Transverse colon (tissue), 4 donors: Measurements from ENCODE around the gene KIAA1328. TPM values are rescaled to one million over a fixed set of nuclear protein-coding genes. Genes with fewer than 3 reads are reported as not detected.

ENCODE experiments used
- DNase-seq: peaks from one replicate; pipeline ENCODE4 v3.0.0-alpha.2; 2019
- H3K27ac ChIP-seq, 4 donors: fragments of 200-600 bp; sonication (generic); 2 replicates each; pipeline ENCODE4 v1.5.1; 2016 to 2018; ENCODE audit warnings: inconsistent platforms in 4 of 4
- H3K27me3 ChIP-seq: fragments of 200-600 bp; sonication (generic); 2 replicates; pipeline ENCODE4 v1.5.1; 2017; ENCODE audit warnings: inconsistent platforms
- H3K36me3 ChIP-seq, 4 donors: fragments of 200-600 bp; sonication (generic); 2 replicates each; pipeline ENCODE4 v1.5.1; 2017 to 2019; ENCODE audit warnings: inconsistent platforms in 4 of 4
- H3K4me1 ChIP-seq, 4 donors: fragments of 200-600 bp; sonication (generic); 2 replicates each; pipeline ENCODE4 v1.5.1; 2017 to 2020; ENCODE audit warnings: inconsistent platforms in 4 of 4
- H3K4me3 ChIP-seq, 4 donors: fragments of 200-600 bp; sonication (generic); 1 replicate in 1 of 4; 2 replicates in 3 of 4; pipeline versions ENCODE4 v1.5.1 to v1.6.1; 2017 to 2019; ENCODE audit warnings: inconsistent platforms in 4 of 4
- H3K9me3 ChIP-seq, 2 donors: fragments of 200-600 bp; sonication (generic); 2 replicates each; pipeline ENCODE4 v1.5.1; 2017 to 2019; ENCODE audit warnings: inconsistent platforms in 2 of 2
- EP300 ChIP-seq: sonication (generic); formaldehyde crosslinking; IDR thresholded peaks from one replicate; pipeline ENCODE4 v1.6.1; 2017; ENCODE audit warnings: antibody characterized with exemption, low read depth
- POLR2A ChIP-seq: fragments of 450-650 bp; IDR thresholded peaks from one replicate; pipeline ENCODE4 v1.6.1; 2016; ENCODE audit warnings: antibody characterized with exemption, mild to moderate bottlenecking, moderate library complexity
- POLR2AphosphoS5 ChIP-seq, 3 donors: sonication (generic); formaldehyde crosslinking; IDR thresholded peaks; one replicate each; pipeline ENCODE4 v1.6.1; 2016; ENCODE audit warnings: antibody characterized with exemption in 3 of 3
- WGBS, 2 donors: methylation state at CpG; one replicate each; pipeline ENCODE4 v1.1.5; 2018; ENCODE audit warnings: low coverage in 1 of 2; 5-methylcytosine and 5-hydroxymethylcytosine counted together
- in situ Hi-C, 4 donors: fragments of 200-750 bp; cut with MboI; loops; one replicate each; pipeline versions ENCODE4 v1.15.0 to v1.15.1; 2017; ENCODE audit warnings: low sequenced_read_pairs in 3 of 4, low pct_ligation_motif_present in 1 of 4, low pct_unique_long_range_greater_than_20kb in 1 of 4
- intact Hi-C: fragments of 100-400 bp; cut with DNase I; formaldehyde crosslinking; loops from one replicate; pipeline ENCODE4 v1.15.1; 2023; ENCODE audit warnings: low total_unique reads
- total RNA-seq, 4 donors: library from RNA; depleted of rRNA; stranded (reverse); fragments of >200 nt; gene quantifications; one replicate each; pipeline ENCODE4 v1.1.0, GENCODE V29; 2016
- TF ChIP-seq, protein P1 (sequence below), 5 experiments: fragments of 200-600 bp in 3 of 5; fragments of 450-650 bp in 2 of 5; sonication (generic) in 3 of 5; IDR thresholded peaks; 1 replicate in 2 of 5; 2 replicates in 3 of 5; pipeline ENCODE4 v1.5.1; 2016 to 2017; ENCODE audit warnings: antibody characterized with exemption in 5 of 5, inconsistent platforms in 3 of 5, mild to moderate bottlenecking in 2 of 5, moderate library complexity in 1 of 5

The KIAA1328 gene
- total RNA-seq, 4 donors from 2014 or later = 3.6 to 14.3 (median 11.3) TPM

DNA sequence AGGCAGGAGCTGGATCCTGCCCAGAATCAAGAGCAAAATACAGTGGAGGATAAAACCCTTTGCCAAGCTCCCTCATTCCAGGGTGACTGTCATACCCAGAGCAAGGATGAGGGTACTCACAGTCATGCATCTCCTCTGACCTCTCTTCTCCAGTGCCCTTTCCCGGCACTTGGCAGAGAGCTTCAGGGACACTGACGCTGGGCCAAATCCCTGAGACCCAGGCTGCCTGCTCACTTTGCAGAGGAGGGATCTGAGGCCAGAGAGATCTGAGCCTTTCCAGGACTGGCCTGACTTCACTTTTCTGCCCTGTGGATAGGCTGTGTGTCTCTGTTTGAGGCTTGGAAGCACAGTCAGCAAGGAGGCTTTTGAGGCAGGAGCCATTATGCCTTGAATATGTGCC lies 406.7 kb downstream of the KIAA1328 start:
- H3K9me3 ChIP-seq = no peaks in the 10 kb centered on the region
- 90% methylated on average over 2 of the region's 2 CpGs; no CpG with 5 or more reads in 1 of the 2 donors for WGBS, 2 donors
- no peaks in the 10 kb centered on the region for H3K27me3 ChIP-seq
- TF ChIP-seq, protein P1, sequence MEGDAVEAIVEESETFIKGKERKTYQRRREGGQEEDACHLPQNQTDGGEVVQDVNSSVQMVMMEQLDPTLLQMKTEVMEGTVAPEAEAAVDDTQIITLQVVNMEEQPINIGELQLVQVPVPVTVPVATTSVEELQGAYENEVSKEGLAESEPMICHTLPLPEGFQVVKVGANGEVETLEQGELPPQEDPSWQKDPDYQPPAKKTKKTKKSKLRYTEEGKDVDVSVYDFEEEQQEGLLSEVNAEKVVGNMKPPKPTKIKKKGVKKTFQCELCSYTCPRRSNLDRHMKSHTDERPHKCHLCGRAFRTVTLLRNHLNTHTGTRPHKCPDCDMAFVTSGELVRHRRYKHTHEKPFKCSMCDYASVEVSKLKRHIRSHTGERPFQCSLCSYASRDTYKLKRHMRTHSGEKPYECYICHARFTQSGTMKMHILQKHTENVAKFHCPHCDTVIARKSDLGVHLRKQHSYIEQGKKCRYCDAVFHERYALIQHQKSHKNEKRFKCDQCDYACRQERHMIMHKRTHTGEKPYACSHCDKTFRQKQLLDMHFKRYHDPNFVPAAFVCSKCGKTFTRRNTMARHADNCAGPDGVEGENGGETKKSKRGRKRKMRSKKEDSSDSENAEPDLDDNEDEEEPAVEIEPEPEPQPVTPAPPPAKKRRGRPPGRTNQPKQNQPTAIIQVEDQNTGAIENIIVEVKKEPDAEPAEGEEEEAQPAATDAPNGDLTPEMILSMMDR (IDR thresholded peaks at IDR 0.05) = no peak
- TF ChIP-seq POLR2AphosphoS5 (IDR thresholded peaks at IDR 0.05) (no peak), POLR2A (no peak), EP300 (no peak)
- DNase-seq = no peak
- no peak overlapping the region for H3K4me3 ChIP-seq
- H3K4me1 ChIP-seq = no peaks in the 10 kb centered on the region
- in situ Hi-C loops (loop anchor here in 1 of 4 donors (25.0 kb wide), 1 partner anchor 127 kb away; no protein-coding TSS in a partner anchor), intact Hi-C loops (no loop called here)
- no peaks in the 10 kb centered on the region for H3K36me3 ChIP-seq
- H3K27ac ChIP-seq = no peak overlapping the region

DNA sequence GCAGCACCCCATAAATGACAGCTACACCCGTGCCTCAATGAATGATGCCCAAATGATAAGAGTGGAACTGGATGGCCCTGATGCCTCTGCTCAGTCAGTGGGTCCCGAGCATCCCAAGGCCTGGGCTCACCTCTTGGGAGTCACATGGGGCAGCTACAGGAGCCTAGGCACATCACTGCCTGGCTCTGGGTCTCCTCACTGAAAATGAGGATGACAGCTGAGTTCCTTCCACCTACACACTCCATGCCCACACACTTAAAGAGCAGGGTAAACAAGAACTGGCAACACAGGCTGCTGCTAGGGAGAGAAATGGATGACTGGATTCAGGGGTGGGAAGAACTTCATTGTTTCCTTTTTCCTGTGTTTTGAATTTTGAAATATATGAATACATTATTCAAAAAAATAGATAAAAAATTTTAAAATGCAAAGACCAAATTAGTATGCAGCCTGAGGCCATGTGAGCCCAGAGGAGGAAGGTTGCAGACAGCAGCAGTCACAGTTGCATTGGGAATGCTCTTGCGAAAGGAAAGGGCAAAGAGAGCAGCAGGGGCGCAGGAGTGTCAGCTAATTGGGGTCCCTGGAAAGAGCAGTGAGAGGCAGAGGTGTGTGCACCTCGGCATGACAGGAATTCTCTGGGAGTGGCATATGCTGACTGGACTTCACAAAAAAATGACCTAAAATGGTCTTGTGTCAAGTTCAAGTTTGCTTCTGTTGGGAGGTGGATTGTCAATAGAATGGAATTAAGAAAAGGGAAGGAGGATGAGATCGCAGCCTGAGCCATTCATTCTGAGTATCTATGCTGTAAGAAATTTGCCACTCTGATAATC lies 409.6 kb downstream of the KIAA1328 start:
- TF ChIP-seq EP300 (no peak), POLR2AphosphoS5 (IDR thresholded peaks at IDR 0.05) (no peak), POLR2A (no peak)
- TF ChIP-seq, protein P1 (IDR thresholded peaks at IDR 0.05) = no peak
- no peak overlapping the region for H3K27ac ChIP-seq
- H3K27me3 ChIP-seq = peaks cover 15% of the 10 kb centered on the region
- no peak for DNase-seq
- intact Hi-C loops = loop anchor here (1.0 kb wide), 1 partner anchor 16 kb away; no protein-coding TSS in a partner anchor
- H3K4me1 ChIP-seq = no peaks in the 10 kb centered on the region
- 75 to 92% methylated on average over 4 to 6 of the region's 6 CpGs for WGBS, 2 donors
- no peak overlapping the region for H3K4me3 ChIP-seq
- H3K36me3 ChIP-seq = no peaks in the 10 kb centered on the region
- H3K9me3 ChIP-seq = no peaks in the 10 kb centered on the region
- in situ Hi-C loops = loop anchor here in 1 of 4 donors (25.0 kb wide), 1 partner anchor 124 kb away; no protein-coding TSS in a partner anchor

DNA sequence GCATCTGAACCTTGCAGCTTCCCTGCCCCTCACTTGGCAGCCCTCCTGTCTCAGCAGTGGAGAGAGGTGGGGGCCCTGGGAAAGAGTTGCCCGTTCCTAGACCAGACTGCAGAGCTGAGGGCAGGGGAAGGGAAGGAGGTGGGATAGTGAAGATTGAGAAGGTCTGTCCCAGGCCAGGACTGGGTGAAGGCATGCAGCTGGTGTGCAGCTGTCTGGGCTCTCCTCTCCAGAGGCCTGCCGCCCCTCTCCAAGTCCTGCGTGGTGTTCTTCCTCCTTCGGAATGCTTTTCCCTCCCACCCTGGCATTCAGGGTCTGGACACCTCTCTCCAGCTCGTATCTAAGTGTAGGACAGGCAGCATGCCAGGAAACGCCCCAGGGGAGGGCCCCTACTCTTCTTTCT lies 413.2 kb downstream of the KIAA1328 start:
- in situ Hi-C loops = loop anchor here in 1 of 4 donors (25.0 kb wide), 1 partner anchor 120 kb away; no protein-coding TSS in a partner anchor
- Histone ChIP-seq H3K36me3 (no peaks in the 10 kb centered on the region), H3K4me1 (peaks cover 0 to 4% (median 0%) of the 10 kb centered on the region in 4 donors), H3K9me3 (no peaks in the 10 kb centered on the region), H3K27me3 (peaks cover 41% of the 10 kb centered on the region), H3K4me3 (no peak overlapping the region), H3K27ac (no peak overlapping the region)
- 20 to 61% methylated on average over 1 to 6 of the region's 6 CpGs for WGBS, 2 donors
- intact Hi-C loops = no loop called here
- DNase-seq = no peak
- TF ChIP-seq, protein P1 (IDR thresholded peaks at IDR 0.05) = no peak
- TF ChIP-seq POLR2A (no peak), POLR2AphosphoS5 (IDR thresholded peaks at IDR 0.05) (no peak), EP300 (no peak)

DNA sequence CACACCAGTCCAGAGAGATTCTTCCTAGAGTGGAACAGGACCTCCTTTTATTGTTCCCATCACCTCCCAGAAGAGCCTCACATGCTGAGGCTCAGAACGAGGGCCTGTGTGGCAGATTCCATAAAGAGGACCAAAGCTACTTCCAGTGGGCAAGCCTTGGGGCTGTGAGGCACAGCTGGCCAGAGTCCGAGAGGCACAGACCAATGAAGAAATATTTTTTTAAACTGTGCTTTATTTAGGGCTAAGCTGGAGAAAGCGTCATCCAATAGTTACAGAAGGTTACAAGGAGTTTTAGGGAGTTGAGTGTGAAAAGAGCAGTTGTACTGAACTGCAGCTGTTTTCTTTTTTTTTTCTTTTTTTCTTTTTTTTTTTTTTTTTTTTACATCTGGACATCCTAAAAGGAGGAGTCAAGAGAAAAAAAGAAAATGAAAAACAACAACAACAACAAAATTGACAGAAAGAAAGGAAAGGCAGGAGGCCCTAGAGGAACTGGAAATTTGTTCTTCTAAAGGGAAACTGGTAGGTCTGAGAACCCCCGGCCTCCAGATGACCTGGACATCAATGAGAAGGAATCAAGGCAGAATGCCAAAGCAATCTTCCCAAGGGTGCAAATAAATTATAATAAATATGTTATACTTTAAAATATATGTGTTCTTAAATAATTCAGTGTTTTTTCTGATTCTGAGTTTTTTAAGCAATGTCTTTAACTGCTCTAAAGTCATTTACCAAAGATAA lies 414.1 kb downstream of the KIAA1328 start:
- no peak overlapping the region for H3K4me3 ChIP-seq
- H3K4me1 ChIP-seq = peaks cover 0 to 4% (median 0%) of the 10 kb centered on the region in 4 donors
- no peaks in the 10 kb centered on the region for H3K9me3 ChIP-seq
- H3K27me3 ChIP-seq = peaks cover 41% of the 10 kb centered on the region
- DNase-seq = no peak
- in situ Hi-C loops (loop anchor here in 1 of 4 donors (25.0 kb wide), 1 partner anchor 119 kb away; no protein-coding TSS in a partner anchor), intact Hi-C loops (no loop called here)
- no peak overlapping the region for H3K27ac ChIP-seq
- H3K36me3 ChIP-seq = no peaks in the 10 kb centered on the region
- no peak for TF ChIP-seq POLR2AphosphoS5 (IDR thresholded peaks at IDR 0.05)
- no peak for TF ChIP-seq POLR2A
- TF ChIP-seq, protein P1 (IDR thresholded peaks at IDR 0.05) = no peak
- TF ChIP-seq EP300 = no peak
- 73 to 84% methylated on average over 2 to 4 of the region's 4 CpGs for WGBS, 2 donors
